ENCODE data around the gene RASSF5.

GRCh38 chr1:206513312-206514111 is 6.2 kb downstream of the RASSF5 start:
- TF ChIP-seq EZH2 (IDR thresholded peaks at IDR 0.05) (no peak), POLR2AphosphoS5 (IDR thresholded peaks at IDR 0.05; ENCODE audit: borderline replicate concordance, low read depth, low read length) (no peak)

All from SK-N-MC (cell line).